Testis (tissue), 3 donors: Measurements from ENCODE around the gene GRIK2. TPM values are rescaled to one million over a fixed set of nuclear protein-coding genes. Genes with fewer than 3 reads are reported as not detected.

Experiments used
- DNase-seq: peaks from one replicate; pipeline ENCODE4 v3.0.0-alpha.2; 2019
- H3K27ac ChIP-seq, 2 donors: fragments of 200-600 bp; sonication (generic); one replicate each; pipeline ENCODE4 v1.5.1; 2019
- H3K27me3 ChIP-seq: fragments of 200-600 bp; sonication (generic); one replicate; pipeline ENCODE4 v1.5.1; 2019
- H3K36me3 ChIP-seq: fragments of 200-600 bp; sonication (generic); one replicate; pipeline ENCODE4 v1.5.1; 2017; ENCODE audit warnings: low read depth; ENCODE audit errors: missing control alignments
- H3K4me1 ChIP-seq: fragments of 200-600 bp; sonication (generic); one replicate; pipeline ENCODE4 v1.5.1; 2019
- H3K4me3 ChIP-seq, 2 donors: fragments of 200-600 bp; sonication (generic); one replicate each; pipeline ENCODE4 v1.5.1; 2017 to 2019
- H3K9me3 ChIP-seq: fragments of 200-600 bp; sonication (generic); one replicate; pipeline ENCODE4 v1.5.1; 2017
- CTCF ChIP-seq, 3 experiments: fragments of 450-650 bp in 2 of 3; fragments of 200-600 bp in 1 of 3; sonication (generic) in 1 of 3; IDR thresholded peaks; one replicate each; pipeline ENCODE4 v1.5.1; 2016 to 2019; ENCODE audit warnings: antibody characterized with exemption in 3 of 3, mild to moderate bottlenecking in 2 of 3, moderate library complexity in 1 of 3
- POLR2A ChIP-seq: fragments of 450-650 bp; IDR thresholded peaks from one replicate; pipeline ENCODE4 v1.6.1; 2017; ENCODE audit warnings: antibody characterized with exemption, mild to moderate bottlenecking, moderate library complexity
- WGBS, 2 donors: methylation state at CpG; one replicate each; pipeline ENCODE4 v1.1.5; 2018; 5-methylcytosine and 5-hydroxymethylcytosine counted together
- intact Hi-C: fragments of 100-400 bp; cut with DNase I; formaldehyde crosslinking; loops from one replicate; pipeline ENCODE4 v1.15.1; 2023; ENCODE audit warnings: low total_unique reads
- polyA plus RNA-seq: library from polyadenylated mRNA; stranded (reverse); fragments of 350-450 nt; fragmentation: Illumina TruSeq; extraction: RNeasy Lipid Tissue Mini Kit (QIAGEN cat#74804); gene quantifications from one replicate; pipeline ENCODE4 v1.2.3, GENCODE V29; 2014; ENCODE audit warnings: low read depth, low replicate concordance; ENCODE audit not compliant: insufficient read depth
- total RNA-seq, 2 donors: library from RNA; depleted of rRNA; stranded (reverse); fragments of >200 nt; gene quantifications; one replicate each; pipeline ENCODE4 v1.2.3, GENCODE V29; 2016

Gene GRIK2
- total and polyA plus RNA-seq, 3 donors from 2014 or later, result 1.1 to 23.5 (median 12.4) TPM

- WGBS, 2 donors, result 43 to 88% methylated on average over 2 of the region's 2 CpGs
- Histone ChIP-seq H3K27me3 (no peaks in the 10 kb centered on the region), H3K27ac (no peak overlapping the region), H3K4me3 (no peak overlapping the region), H3K36me3 (no peaks in the 10 kb centered on the region), H3K4me1 (no peaks in the 10 kb centered on the region), H3K9me3 (no peaks in the 10 kb centered on the region)
- intact Hi-C loops, result no loop called here
- TF ChIP-seq POLR2A (no peak), CTCF (IDR thresholded peaks at IDR 0.05) (no peak)
- no peak for DNase-seq
Measured at GRCh38 chr6:102028176-102028575, 634.7 kb downstream of the GRIK2 start.

- no peaks in the 10 kb centered on the region for H3K4me1 ChIP-seq
- DNase-seq, result no peak
- 45 to 52% methylated on average over 3 of the region's 3 CpGs for WGBS, 2 donors
- no peak overlapping the region for H3K4me3 ChIP-seq
- H3K9me3 ChIP-seq, result no peaks in the 10 kb centered on the region
- H3K27ac ChIP-seq, result no peak overlapping the region
- H3K36me3 ChIP-seq, result no peaks in the 10 kb centered on the region
- H3K27me3 ChIP-seq, result no peaks in the 10 kb centered on the region
- intact Hi-C loops, result no loop called here
- TF ChIP-seq POLR2A (no peak), CTCF (IDR thresholded peaks at IDR 0.05) (no peak)
Measured at GRCh38 chr6:102038964-102039363, 645.5 kb downstream of the GRIK2 start.

GRCh38 chr6:102039441-102039840, 645.9 kb downstream of the GRIK2 start:
- no peaks in the 10 kb centered on the region for H3K36me3 ChIP-seq
- no peak overlapping the region for H3K27ac ChIP-seq
- H3K27me3 ChIP-seq, result no peaks in the 10 kb centered on the region
- intact Hi-C loops, result no loop called here
- TF ChIP-seq POLR2A, result no peak
- TF ChIP-seq CTCF (IDR thresholded peaks at IDR 0.05), result no peak
- no peaks in the 10 kb centered on the region for H3K4me1 ChIP-seq
- WGBS, 2 donors, result 66 to 70% methylated on average over 3 of the region's 3 CpGs
- no peak for DNase-seq
- H3K4me3 ChIP-seq, result no peak overlapping the region
- H3K9me3 ChIP-seq, result no peaks in the 10 kb centered on the region

GRCh38 chr6:102051001-102051400, 657.5 kb downstream of the GRIK2 start:
- Histone ChIP-seq H3K4me1 (no peaks in the 10 kb centered on the region), H3K9me3 (no peaks in the 10 kb centered on the region), H3K27ac (no peak overlapping the region), H3K4me3 (no peak overlapping the region), H3K36me3 (no peaks in the 10 kb centered on the region), H3K27me3 (no peaks in the 10 kb centered on the region)
- no peak for DNase-seq
- WGBS, 2 donors, result 73 to 88% methylated on average over 1 of the region's 1 CpG
- intact Hi-C loops, result no loop called here
- TF ChIP-seq POLR2A (no peak), CTCF (IDR thresholded peaks at IDR 0.05) (no peak)

GRCh38 chr6:102051720-102052119, 658.2 kb downstream of the GRIK2 start:
- no peak for DNase-seq
- Histone ChIP-seq H3K4me3 (no peak overlapping the region), H3K27ac (no peak overlapping the region), H3K9me3 (no peaks in the 10 kb centered on the region), H3K27me3 (no peaks in the 10 kb centered on the region), H3K36me3 (no peaks in the 10 kb centered on the region), H3K4me1 (no peaks in the 10 kb centered on the region)
- 44 to 45% methylated on average over 1 of the region's 1 CpG for WGBS, 2 donors
- intact Hi-C loops, result no loop called here
- TF ChIP-seq POLR2A (no peak), CTCF (IDR thresholded peaks at IDR 0.05) (no peak)
